GM12892 (cell line): ENCODE measurements around the gene EEF2K.

Experiments used
- DNase-seq: peaks from one replicate; pipeline ENCODE4 v3.0.0; 2011; ENCODE audit not compliant: insufficient read length
- FAIRE-seq: peaks from 2 replicates; lab custom pipeline; 2011; peaks lifted over from hg19 to GRCh38; lab: Jason Lieb, UNC
- POLR2A ChIP-seq: IDR thresholded peaks from 2 replicates; pipeline ENCODE4 v1.6.1; 2011; ENCODE audit warnings: low read depth, low read length, control low read depth
- POLR2AphosphoS5 ChIP-seq: IDR thresholded peaks from 2 replicates; pipeline ENCODE4 v1.6.1; 2011; ENCODE audit warnings: low read depth, low read length, control low read depth
- TAF1 ChIP-seq: IDR thresholded peaks from 2 replicates; pipeline ENCODE4 v1.6.1; 2011; ENCODE audit warnings: low read depth, mild to moderate bottlenecking, control low read depth, low read length, borderline replicate concordance

Gene EEF2K

DNA sequence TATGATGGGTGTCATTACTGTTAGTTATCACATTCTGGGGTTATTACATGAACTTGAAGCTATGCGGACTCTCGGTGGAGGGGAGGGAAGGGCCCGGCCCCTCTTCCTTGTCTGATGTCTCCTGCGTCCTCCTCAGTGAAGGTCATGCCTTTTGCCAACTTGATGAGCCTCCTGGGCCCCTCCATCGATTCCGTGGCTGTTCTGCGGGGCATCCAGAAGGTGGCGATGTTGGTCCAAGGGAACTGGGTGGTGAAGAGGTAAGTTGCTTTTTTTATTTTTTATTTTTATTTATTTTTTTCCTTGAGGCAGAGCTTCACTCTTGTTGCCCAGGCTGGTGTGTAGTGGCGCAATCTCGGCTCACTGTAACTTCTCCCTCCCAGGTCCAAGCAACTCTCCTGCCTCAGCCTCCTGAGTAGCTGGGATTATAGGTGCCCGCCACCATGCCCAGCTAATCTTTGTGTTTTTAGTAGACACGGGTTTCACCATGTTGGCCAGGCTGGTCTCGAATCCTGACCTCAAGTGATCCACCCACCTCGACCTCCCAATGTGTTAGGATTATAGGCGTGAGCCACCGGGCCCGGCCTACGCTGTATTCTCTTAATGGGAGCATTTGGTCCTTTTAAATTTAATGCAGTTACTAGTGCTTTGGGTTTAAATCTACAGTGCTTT lies 112.7 kb downstream of the EEF2K start:
- FAIRE-seq (no peak), DNase-seq (no peak)
- TF ChIP-seq TAF1 (no peak), POLR2AphosphoS5 (no peak), POLR2A (no peak)

DNA sequence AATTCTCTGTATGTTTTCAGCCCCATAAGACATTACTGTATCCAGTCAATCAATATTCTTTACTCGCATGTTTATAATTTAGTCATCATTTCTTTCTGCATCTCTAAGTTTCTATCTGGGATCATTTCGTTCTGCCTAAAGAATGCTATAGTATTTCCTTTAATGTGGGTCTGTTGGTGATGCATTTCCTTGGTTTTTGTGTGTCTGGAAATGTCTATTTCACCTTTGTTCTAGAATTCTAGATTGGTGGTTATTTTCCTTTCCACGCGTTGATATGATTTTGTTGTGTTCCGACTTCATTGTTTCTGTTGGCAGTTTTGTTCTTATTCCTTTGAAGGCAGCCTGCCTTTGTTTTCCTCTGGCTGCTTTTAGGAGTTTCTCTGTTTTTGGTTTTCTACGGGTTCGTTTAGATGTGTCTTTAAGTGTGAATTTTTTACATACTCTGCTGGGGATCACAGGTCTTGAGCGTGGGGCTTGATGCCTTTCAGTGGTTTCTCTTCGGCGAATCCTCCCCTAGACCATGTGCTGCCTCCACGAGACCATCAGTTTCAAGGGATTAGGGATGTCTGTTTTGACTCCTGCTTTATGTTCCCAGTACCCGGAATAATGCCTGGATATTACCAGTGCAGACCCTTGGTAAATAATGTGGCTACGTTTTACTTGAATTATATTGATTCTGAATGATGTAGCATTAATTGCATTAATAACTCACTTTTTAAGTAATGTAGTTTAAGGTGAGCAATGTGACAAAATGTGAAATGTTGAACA lies 114.7 kb downstream of the EEF2K start:
- TF ChIP-seq POLR2A (no peak), POLR2AphosphoS5 (no peak), TAF1 (no peak)
- no peak for FAIRE-seq
- no peak for DNase-seq

DNA sequence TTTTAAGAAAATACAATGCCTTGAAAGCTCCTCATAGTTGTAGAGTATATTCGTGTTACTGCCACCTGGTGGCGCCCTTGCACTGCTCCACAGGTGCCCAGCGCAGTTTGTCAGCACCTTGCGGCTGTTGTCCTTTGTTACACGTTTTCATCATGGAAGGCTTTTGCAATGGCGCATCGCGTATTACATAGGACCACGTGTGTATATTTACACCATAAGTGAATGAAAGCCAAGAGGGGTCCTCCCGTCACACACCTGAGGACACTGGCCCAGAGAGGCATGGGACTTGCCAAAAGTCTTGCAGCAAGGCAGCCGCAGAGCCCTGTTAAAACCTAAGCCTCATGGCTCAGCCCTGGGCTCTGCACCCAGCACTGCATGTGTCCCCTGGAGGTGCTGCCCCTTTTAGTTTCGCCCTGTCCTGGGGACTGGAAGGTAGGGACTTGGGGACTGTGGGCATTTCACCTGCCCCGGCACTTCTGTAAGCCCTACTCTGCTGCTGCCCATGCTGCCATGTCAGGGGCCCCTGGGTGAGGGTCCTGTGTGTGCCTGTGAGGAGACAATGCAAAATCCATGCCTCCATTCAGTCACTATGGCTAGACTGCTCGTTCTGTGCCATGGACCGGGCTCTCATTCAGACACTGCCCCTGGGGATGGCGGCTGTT lies 115.4 kb downstream of the EEF2K start:
- DNase-seq (peak; percentile 63), FAIRE-seq (peak; percentile 97)
- TF ChIP-seq TAF1 (no peak), POLR2A (no peak), POLR2AphosphoS5 (no peak)

DNA sequence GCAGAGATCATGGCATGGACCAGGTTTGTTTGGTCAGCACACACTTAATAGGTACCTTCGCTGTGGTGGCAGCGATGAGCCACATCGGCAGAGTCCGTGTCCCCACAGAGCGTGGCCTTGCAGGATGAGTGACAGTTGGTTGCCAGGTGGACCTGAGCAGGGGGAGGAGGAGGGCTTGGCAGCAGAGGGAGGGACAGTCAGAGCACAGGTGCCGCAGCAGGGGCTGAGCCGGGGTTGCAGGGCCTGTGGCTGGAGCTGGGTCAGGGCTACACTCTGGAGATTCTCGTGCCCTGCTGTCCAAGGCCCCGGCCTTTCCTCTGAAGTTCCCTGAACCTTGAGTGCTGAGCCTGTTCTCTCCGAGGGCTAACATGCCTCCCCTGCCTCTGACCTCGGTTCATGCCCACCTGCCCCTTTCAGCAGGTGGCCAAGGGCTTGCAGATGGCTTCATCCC lies 116.0 kb downstream of the EEF2K start:
- no peak for FAIRE-seq
- TF ChIP-seq POLR2AphosphoS5 (no peak), POLR2A (no peak), TAF1 (no peak)
- DNase-seq, result no peak

DNA sequence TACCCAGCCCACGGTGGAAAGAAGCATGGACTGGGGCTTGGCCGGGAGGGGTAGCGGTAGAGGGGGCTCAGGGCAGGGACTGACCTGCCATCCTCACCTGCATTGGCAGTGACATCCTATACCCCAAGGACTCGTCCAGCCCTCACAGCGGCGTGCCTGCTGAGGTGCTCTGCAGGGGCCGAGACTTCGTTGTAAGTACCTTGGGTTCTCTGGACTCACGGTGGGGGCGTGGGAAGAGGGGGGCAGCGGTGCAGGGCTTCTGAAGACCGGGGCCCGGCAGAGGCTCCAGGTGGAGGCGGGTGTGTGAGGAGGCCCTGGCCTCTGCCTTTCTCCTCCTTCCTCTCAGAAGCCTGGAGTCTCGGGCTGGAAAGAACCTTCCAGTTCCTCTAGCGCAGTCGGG lies 116.7 kb downstream of the EEF2K start:
- FAIRE-seq (no peak), DNase-seq (no peak)
- TF ChIP-seq POLR2A, result no peak
- TF ChIP-seq POLR2AphosphoS5, result no peak
- TF ChIP-seq TAF1, result no peak

DNA sequence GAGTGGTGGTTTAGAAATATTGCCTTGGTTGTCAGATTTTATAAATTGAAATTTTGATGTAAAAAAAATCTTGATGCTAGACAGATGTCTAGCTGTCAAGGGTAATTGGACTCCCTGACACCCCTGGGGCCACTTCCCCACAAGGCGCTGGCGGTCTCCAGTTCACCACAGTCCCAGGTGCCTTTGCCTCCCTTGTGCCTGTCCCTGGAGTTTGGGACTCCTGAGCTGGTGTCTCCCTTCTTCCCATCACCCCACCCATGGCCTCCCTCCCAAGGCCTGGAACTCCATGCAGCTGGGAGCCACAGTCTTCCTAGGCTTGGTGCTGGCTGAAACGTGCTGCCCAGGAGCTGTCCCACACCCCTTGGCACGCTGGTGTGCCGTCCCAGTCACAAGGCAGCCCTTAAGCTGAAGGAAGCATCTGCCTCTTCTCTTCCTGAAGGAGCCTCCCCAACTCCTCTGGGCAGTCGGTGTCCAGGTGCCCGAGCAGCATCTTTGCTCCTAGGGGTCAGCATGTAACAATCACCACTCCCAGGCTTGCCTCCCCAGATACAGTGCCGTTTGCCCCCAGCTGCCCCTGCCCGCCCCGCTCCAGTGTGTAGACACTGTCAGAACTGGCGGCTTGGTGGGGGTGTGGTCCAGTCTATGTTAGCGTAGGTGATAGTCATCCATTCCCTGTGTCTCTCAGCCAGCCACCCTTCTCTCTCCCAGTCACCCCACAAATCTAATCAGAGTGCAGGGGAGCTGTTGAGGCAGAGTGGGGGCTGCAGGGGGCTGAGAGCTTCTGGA lies 117.3 kb downstream of the EEF2K start:
- FAIRE-seq (no peak), DNase-seq (no peak)
- TF ChIP-seq TAF1 (no peak), POLR2A (no peak), POLR2AphosphoS5 (no peak)

DNA sequence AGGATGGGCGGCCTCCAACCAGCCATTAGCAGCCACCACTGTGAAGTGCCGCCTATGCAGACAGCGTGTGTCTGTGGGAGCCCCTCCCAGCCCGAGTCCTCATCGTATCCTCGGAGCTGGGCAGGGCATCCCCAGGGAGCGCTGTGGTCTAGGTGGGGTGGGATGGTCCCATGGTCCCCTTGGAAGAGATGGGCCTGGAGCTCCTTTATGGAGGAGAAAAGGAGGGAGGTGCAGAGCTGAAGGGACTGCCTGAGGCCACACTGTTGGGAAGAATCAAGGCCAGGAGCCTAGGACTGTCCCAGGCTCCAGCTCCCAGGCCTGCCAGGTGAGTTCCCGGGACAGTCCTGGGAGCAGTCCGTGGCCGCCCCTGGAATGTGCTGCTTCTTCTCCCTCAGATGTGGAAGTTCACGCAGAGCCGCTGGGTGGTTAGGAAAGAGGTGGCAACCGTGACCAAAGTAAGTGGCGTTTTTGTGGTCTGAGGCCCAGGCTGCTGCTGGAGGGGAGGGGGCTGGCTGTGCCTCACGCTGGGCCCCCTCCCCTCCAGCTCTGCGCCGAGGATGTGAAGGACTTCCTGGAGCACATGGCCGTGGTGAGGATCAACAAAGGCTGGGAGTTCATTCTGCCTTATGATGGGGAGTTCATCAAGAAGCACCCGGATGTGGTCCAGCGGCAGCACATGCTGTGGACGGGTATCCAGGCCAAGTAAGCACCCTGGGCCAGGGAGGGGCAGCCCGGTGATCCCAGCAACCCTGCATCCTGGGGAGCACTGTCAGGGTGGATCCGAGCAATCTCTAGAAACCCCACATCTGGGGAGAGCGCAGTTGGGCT lies 118.1 kb downstream of the EEF2K start:
- FAIRE-seq (no peak), DNase-seq (no peak)
- no peak for TF ChIP-seq TAF1
- no peak for TF ChIP-seq POLR2AphosphoS5
- no peak for TF ChIP-seq POLR2A

DNA sequence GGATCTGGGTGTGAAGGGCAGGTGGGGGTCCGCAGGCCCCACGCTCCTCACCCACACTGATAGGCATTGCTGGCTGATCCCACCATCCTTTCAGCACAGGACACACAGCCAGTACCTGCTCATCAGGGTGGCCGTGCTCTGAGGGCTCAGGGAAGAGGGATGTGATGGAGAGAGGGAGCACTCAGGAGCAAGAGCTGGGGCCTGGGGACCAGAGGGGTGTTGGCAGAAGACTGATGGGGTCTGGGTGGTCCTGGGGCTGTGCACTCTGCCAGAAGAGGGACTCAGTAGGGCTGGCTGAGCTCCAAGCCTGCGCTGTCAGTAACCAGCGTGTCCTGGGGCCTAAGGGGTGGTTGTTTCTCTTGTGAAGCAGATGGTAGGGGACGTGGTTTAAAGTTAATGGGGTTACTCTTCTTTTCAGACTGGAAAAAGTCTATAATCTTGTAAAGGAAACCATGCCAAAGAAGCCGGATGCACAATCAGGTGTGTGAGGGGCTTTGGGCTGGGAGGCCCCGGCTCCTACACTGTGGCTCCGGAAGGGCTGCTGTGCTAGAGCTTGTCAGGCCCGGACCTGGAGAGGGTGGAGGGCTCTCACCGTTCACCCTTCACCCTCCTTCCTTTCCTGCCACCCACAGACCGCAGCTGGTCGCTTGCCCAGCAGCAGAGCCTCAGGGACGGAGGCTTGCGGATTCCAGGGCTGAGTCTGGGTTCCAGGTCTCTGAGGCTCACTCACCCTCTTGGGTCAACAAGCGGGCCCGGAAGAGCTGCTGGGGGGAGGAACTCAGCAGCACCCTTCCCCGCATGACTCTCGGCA lies 118.9 kb downstream of the EEF2K start:
- FAIRE-seq (no peak), DNase-seq (no peak)
- no peak for TF ChIP-seq POLR2AphosphoS5
- TF ChIP-seq POLR2A, result no peak
- TF ChIP-seq TAF1, result no peak

DNA sequence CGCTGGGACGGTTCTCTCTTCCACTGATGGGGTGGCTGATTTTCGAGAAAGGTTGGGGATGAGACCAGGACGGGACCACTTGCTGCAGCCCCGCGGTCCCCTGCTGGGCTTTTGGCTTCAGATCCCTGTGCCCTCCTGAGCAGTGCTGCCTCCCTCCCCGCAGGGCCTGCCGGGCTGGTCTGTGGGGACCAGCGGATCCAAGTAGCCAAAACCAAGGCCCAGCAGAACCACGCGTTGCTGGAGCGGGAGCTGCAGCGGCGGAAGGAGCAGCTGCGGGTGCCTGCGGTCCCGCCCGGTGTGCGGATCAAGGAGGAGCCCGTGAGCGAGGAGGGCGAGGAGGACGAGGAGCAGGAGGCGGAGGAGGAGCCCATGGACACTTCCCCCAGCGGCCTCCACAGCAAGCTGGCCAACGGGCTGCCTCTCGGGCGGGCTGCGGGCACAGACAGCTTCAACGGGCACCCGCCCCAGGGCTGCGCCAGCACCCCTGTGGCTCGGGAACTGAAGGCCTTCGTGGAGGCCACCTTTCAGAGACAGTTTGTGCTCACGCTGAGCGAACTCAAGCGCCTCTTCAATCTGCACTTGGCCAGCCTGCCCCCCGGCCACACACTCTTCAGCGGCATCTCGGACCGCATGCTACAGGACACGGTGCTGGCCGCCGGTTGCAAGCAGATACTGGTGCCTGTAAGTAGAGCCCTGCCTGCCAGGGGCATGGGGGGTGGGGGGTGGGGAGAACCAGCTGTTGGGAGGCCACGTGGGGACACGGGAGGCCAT lies 119.7 kb downstream of the EEF2K start:
- DNase-seq (no peak), FAIRE-seq (no peak)
- TF ChIP-seq TAF1 (no peak), POLR2A (no peak), POLR2AphosphoS5 (no peak)

DNA sequence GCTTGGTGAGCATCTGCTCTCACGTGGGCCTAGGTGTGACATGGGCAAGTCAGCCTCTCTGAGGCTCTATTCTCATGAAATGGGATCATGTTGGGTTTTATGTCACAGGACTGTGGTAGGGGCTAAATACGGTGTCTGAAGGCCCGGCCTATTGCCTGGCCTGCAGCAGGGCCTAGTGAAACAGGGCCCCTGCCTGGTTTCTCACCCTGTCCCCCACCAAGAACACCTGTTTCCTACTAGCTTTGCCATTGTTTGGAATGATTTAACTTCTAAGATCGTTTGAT lies 120.2 kb downstream of the EEF2K start:
- DNase-seq, result no peak
- TF ChIP-seq TAF1, result no peak
- TF ChIP-seq POLR2AphosphoS5, result no peak
- FAIRE-seq, result no peak
